PFSK-1 (cell line): Measurements from ENCODE around the gene CD244. TPM values are rescaled to one million over a fixed set of nuclear protein-coding genes. Genes with fewer than 3 reads are reported as not detected.

Source experiments
- FOXP2 ChIP-seq: optimal IDR thresholded peaks from 2 replicates; pipeline ENCODE3; 2011; ENCODE audit warnings: borderline replicate concordance, control low read depth, inconsistent platforms; ENCODE audit not compliant: insufficient read depth; ENCODE audit errors: extremely low read length, extremely low read depth
- POLR2AphosphoS5 ChIP-seq: IDR thresholded peaks from 2 replicates; pipeline ENCODE4 v1.6.1; 2012; ENCODE audit warnings: low read depth, mild to moderate bottlenecking, control low read depth, low read length, moderate library complexity
- SIN3A ChIP-seq: IDR thresholded peaks from 2 replicates; pipeline ENCODE4 v1.6.1; 2012; ENCODE audit warnings: mild to moderate bottlenecking, low read length, moderate library complexity, borderline replicate concordance; ENCODE audit not compliant: insufficient read depth
- TAF1 ChIP-seq: IDR thresholded peaks from 2 replicates; pipeline ENCODE4 v1.6.1; 2012; ENCODE audit warnings: low read length, control low read depth, borderline replicate concordance; ENCODE audit not compliant: insufficient read depth
- polyA plus RNA-seq: library from polyadenylated mRNA; unstranded; fragments of >200 nt; gene quantifications from one replicate; pipeline ENCODE4 v1.2.1, GENCODE V29; 2012; ENCODE audit warnings: low read depth, missing spikeins; ENCODE audit not compliant: insufficient read length
- TF ChIP-seq, protein P1 (sequence below), 2 experiments: IDR thresholded peaks; 2 replicates each; pipeline versions ENCODE4 v1.6.1 to v1.8.0; 2011 to 2012; ENCODE audit warnings: low read depth in 2 of 2, low read length in 2 of 2, control low read depth in 1 of 2, inconsistent platforms in 1 of 2, mild to moderate bottlenecking in 1 of 2, moderate library complexity in 1 of 2; ENCODE audit not compliant: insufficient read depth in 1 of 2

CD244 gene, protein sequence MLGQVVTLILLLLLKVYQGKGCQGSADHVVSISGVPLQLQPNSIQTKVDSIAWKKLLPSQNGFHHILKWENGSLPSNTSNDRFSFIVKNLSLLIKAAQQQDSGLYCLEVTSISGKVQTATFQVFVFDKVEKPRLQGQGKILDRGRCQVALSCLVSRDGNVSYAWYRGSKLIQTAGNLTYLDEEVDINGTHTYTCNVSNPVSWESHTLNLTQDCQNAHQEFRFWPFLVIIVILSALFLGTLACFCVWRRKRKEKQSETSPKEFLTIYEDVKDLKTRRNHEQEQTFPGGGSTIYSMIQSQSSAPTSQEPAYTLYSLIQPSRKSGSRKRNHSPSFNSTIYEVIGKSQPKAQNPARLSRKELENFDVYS
- not detected for polyA plus RNA-seq

DNA sequence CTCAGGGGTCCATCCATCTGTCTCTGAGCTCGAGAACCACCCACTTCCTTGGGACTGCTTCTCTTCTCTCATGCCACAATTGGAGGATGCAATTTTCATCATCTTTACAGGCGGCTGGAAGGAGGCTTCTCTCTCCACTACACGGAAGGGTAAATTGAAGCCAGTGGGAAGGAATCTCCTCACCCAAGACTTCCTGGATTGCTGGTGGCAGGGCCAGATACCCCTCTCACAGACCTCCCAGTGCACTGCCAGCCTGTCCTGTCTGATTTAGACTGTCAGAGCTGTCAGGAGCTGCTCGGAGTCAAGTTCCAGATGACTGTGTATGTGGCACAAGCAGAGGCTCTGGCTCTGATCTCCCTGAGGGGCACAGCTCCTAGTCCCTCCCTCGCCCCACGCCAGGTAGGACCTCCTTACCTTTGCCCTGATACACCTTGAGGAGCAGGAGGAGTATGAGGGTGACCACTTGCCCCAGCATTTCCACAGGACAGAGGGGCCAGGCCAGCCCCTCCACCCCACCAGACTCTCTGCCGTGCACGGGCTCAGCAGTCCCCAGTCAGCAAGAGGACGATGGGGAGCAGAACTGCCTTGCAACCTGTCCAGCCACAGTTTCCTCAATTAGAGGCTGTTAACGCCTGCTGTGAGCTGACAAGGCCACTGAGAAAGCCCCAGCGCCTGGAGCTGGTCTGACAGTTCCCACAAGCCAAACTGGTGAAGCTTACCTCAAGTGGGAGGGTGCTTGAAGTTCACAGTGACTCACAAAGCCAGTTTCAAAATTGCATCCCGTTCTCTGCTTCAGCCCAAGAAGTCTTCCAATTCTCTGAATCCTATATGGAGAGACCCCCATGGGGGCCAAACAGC, at the start of gene CD244:
Gene CD244 (minus strand): TSS at position 685 of the 858 bp plus-strand sequence. CDS start 210 bp downstream, at position 475.
- TF ChIP-seq POLR2AphosphoS5 (no peak), SIN3A (no peak)

DNA sequence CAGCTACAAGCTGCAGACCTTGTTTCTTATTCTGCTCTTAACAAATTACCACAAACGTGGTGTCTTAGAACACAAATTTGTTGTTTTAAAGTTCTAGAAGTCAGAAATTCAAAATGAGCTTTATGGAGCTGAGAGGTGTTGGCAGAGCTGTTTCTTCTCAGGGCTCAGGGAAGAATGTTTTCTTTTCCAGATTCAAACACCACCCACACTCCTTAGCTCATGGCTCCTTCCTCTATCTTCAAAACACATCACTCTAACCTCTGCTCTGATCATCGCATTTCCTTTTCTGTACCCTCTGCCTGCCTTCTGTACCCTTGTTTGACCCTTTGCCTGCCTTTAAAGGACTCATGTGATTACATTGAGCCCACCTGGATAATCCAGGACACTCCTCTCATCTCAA, 49.2 kb upstream of the CD244 start:
- no peak for TF ChIP-seq TAF1
- TF ChIP-seq SIN3A = no peak
- no peak for TF ChIP-seq POLR2AphosphoS5
- no peak for TF ChIP-seq FOXP2
- TF ChIP-seq, protein P1, sequence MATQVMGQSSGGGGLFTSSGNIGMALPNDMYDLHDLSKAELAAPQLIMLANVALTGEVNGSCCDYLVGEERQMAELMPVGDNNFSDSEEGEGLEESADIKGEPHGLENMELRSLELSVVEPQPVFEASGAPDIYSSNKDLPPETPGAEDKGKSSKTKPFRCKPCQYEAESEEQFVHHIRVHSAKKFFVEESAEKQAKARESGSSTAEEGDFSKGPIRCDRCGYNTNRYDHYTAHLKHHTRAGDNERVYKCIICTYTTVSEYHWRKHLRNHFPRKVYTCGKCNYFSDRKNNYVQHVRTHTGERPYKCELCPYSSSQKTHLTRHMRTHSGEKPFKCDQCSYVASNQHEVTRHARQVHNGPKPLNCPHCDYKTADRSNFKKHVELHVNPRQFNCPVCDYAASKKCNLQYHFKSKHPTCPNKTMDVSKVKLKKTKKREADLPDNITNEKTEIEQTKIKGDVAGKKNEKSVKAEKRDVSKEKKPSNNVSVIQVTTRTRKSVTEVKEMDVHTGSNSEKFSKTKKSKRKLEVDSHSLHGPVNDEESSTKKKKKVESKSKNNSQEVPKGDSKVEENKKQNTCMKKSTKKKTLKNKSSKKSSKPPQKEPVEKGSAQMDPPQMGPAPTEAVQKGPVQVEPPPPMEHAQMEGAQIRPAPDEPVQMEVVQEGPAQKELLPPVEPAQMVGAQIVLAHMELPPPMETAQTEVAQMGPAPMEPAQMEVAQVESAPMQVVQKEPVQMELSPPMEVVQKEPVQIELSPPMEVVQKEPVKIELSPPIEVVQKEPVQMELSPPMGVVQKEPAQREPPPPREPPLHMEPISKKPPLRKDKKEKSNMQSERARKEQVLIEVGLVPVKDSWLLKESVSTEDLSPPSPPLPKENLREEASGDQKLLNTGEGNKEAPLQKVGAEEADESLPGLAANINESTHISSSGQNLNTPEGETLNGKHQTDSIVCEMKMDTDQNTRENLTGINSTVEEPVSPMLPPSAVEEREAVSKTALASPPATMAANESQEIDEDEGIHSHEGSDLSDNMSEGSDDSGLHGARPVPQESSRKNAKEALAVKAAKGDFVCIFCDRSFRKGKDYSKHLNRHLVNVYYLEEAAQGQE (IDR thresholded peaks at IDR 0.05; ENCODE audit: insufficient read depth in 1 of 2, low read depth in 2 of 2, low read length in 2 of 2) = no peak

DNA sequence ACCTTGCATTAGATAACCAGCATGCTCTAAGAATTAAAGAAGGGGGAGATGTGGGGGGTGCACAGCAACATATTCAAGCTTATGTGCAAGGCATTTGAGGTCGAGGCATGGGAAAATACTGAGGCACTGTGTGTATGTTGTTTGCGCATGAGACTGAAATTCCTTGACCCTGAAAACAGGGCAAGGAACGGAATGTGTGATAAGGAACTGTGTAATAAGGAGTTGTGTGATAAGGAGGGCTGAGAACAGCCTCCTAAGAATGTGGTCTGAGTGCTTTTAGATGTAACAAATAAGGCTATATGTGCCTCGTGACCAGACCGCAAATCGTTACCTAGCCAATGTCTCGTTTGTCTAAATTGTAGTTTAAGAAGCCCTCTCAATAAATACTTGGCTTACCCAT, 48.8 kb upstream of the CD244 start:
- TF ChIP-seq POLR2AphosphoS5 (no peak), SIN3A (no peak), FOXP2 (no peak), TAF1 (no peak)
- TF ChIP-seq, protein P1 (IDR thresholded peaks at IDR 0.05; ENCODE audit: insufficient read depth in 1 of 2, low read depth in 2 of 2, low read length in 2 of 2) = no peak

DNA sequence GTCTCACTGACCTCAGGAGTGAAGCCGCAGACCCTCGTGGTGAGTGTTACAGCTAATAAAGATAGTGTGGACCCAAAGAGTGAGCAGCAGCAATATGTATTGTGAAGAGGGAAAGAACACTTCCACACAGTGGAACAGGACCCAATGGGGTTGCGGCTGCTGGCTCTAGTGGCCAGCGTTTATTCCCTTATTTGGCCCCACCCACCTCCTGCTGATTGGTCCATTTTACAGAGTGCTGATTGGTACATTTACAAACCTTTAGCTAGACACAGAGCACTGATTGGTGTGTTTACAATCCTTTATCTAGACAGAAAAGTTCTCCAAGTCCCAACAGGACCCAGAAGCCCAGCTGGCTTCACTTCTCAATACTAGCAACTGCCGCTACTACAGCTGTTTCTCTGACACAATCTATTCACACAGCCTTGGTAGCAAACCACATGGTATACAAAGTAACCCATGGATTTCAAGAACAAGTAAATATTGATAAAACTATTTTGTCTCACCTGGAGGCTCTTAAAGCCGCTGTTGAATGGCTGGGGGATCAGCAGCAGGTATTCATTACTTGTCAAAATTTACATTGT, 47.6 kb upstream of the CD244 start:
- TF ChIP-seq, protein P1 (IDR thresholded peaks at IDR 0.05; ENCODE audit: insufficient read depth in 1 of 2, low read depth in 2 of 2, low read length in 2 of 2) = no peak
- TF ChIP-seq TAF1 (no peak), FOXP2 (no peak), POLR2AphosphoS5 (no peak), SIN3A (no peak)

DNA sequence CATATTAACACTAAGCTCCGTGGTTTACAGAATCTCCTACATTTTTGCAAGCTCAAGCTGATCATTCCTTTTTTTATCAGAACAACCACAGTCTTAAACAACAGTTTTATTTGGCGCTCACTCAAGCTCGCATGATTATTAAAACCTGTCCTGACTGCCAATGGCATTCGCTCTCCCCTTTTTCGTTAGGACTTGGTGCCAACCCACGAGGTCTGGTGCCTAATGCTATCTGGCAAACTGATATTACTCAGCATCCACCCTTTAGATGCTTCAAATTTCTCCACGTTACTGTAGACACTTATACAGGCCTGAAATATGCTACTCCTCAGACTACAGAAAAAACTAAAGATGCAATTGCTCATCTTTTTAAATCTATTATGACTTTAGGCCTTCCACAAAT, 45.3 kb upstream of the CD244 start:
- TF ChIP-seq SIN3A (no peak), TAF1 (no peak), POLR2AphosphoS5 (no peak), FOXP2 (no peak)
- TF ChIP-seq, protein P1 (IDR thresholded peaks at IDR 0.05; ENCODE audit: insufficient read depth in 1 of 2, low read depth in 2 of 2, low read length in 2 of 2) = no peak
